ENCODE measurements around the gene EXD1. TPM values are rescaled to one million over a fixed set of nuclear protein-coding genes. Genes with fewer than 3 reads are reported as not detected.
"Not testable (repeated sequence)": the region's sequence is repeated elsewhere in the genome, so short reads cannot be mapped to it uniquely, and the experiment has no call there.

Gene EXD1
- total and polyA plus RNA-seq, 2 donors from 2014 or later: not detected

- TF ChIP-seq, protein P1, sequence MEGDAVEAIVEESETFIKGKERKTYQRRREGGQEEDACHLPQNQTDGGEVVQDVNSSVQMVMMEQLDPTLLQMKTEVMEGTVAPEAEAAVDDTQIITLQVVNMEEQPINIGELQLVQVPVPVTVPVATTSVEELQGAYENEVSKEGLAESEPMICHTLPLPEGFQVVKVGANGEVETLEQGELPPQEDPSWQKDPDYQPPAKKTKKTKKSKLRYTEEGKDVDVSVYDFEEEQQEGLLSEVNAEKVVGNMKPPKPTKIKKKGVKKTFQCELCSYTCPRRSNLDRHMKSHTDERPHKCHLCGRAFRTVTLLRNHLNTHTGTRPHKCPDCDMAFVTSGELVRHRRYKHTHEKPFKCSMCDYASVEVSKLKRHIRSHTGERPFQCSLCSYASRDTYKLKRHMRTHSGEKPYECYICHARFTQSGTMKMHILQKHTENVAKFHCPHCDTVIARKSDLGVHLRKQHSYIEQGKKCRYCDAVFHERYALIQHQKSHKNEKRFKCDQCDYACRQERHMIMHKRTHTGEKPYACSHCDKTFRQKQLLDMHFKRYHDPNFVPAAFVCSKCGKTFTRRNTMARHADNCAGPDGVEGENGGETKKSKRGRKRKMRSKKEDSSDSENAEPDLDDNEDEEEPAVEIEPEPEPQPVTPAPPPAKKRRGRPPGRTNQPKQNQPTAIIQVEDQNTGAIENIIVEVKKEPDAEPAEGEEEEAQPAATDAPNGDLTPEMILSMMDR (IDR thresholded peaks at IDR 0.05; ENCODE audit: borderline replicate concordance, extremely low read depth, insufficient read depth): no peak
- Histone ChIP-seq H3K36me3 (ENCODE audit: control insufficient read depth in 2 of 3, insufficient read depth in 3 of 3, low read length in 3 of 3) (no peaks in the 10 kb centered on the region), H3K27me3 (ENCODE audit: control insufficient read depth, insufficient read depth, low read length) (no peaks in the 10 kb centered on the region), H3K27ac (ENCODE audit: low read depth in 2 of 2, low read length in 2 of 2) (no peak overlapping the region), H3K4me3 (ENCODE audit: low read length in 3 of 3) (no peak overlapping the region), H3K4me1 (ENCODE audit: control insufficient read depth in 2 of 3, insufficient read depth in 2 of 3, low read depth in 1 of 3, low read length in 3 of 3) (no peaks in the 10 kb centered on the region), H3K9ac (ENCODE audit: low read length in 3 of 3) (no peak overlapping the region), H3K9me3 (ENCODE audit: control insufficient read depth in 2 of 3, insufficient read depth in 1 of 3, low read length in 3 of 3) (no peaks in the 10 kb centered on the region)
- FAIRE-seq: no peak
- no peak for DNase-seq
- intact Hi-C loops (cut with DNase I): no loop called here
Measured at GRCh38 chr15:41139619-41140018, 90.9 kb downstream of the EXD1 start.

- intact Hi-C loops (cut with DNase I); H3K4me3 ChIP-seq (ENCODE audit: low read length in 3 of 3); H3K36me3 ChIP-seq (ENCODE audit: control insufficient read depth in 2 of 3, insufficient read depth in 3 of 3, low read length in 3 of 3); DNase-seq; H3K4me1 ChIP-seq (ENCODE audit: control insufficient read depth in 2 of 3, insufficient read depth in 2 of 3, low read depth in 1 of 3, low read length in 3 of 3); FAIRE-seq; H3K9ac ChIP-seq (ENCODE audit: low read length in 3 of 3); H3K27me3 ChIP-seq (ENCODE audit: control insufficient read depth, insufficient read depth, low read length); H3K27ac ChIP-seq (ENCODE audit: low read depth in 2 of 2, low read length in 2 of 2); H3K9me3 ChIP-seq (ENCODE audit: control insufficient read depth in 2 of 3, insufficient read depth in 1 of 3, low read length in 3 of 3): not testable (repeated sequence)
Measured at GRCh38 chr15:41139112-41139511, 91.4 kb downstream of the EXD1 start.

- intact Hi-C loops (cut with DNase I); H3K27ac ChIP-seq (ENCODE audit: low read depth in 2 of 2, low read length in 2 of 2); FAIRE-seq: not testable (repeated sequence)
Measured at GRCh38 chr15:41135580-41135979, 95.0 kb downstream of the EXD1 start.

DNA sequence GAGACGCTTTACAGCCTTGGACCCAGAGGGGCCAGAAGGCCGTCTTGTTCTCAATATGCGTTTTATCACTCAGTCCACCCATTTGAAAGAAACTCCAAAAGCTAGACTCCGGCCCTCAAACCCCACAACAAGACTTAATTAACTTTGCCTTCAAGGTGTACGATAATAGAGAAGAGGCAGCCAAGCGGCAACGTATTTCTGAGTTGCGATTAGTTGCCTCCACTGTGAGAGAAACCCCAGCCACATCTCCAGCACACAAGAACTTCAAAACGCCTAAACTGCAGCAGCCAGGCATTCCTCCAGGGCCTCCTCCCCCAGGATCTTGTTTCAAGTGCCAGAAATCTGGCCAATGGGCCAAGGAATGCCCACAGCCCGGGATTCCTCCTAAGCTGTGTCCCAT is 97.1 kb downstream of the EXD1 start:
- TF ChIP-seq, protein P1 (IDR thresholded peaks at IDR 0.05; ENCODE audit: borderline replicate concordance, extremely low read depth, insufficient read depth): no peak
- Histone ChIP-seq H3K4me1 (ENCODE audit: control insufficient read depth in 2 of 3, insufficient read depth in 2 of 3, low read depth in 1 of 3, low read length in 3 of 3) (no peaks in the 10 kb centered on the region), H3K9ac (ENCODE audit: low read length in 3 of 3) (no peak overlapping the region), H3K27me3 (ENCODE audit: control insufficient read depth, insufficient read depth, low read length) (no peaks in the 10 kb centered on the region), H3K36me3 (ENCODE audit: control insufficient read depth in 2 of 3, insufficient read depth in 3 of 3, low read length in 3 of 3) (no peaks in the 10 kb centered on the region), H3K27ac (ENCODE audit: low read depth in 2 of 2, low read length in 2 of 2) (no peak overlapping the region), H3K9me3 (ENCODE audit: control insufficient read depth in 2 of 3, insufficient read depth in 1 of 3, low read length in 3 of 3) (no peaks in the 10 kb centered on the region), H3K4me3 (ENCODE audit: low read length in 3 of 3) (peak overlapping the region in 1 of 3 donors; percentile 1)
- FAIRE-seq (no peak), DNase-seq (peak in 4 of 5 donors; percentile 69 to 86 (median 76))
- intact Hi-C loops (cut with DNase I): no loop called here

More at GRCh38 chr15:41135580-41135979, 95.0 kb downstream of the EXD1 start:
- not testable (repeated sequence) for H3K9me3 ChIP-seq (ENCODE audit: control insufficient read depth in 2 of 3, insufficient read depth in 1 of 3, low read length in 3 of 3); H3K4me3 ChIP-seq (ENCODE audit: low read length in 3 of 3); H3K4me1 ChIP-seq (ENCODE audit: control insufficient read depth in 2 of 3, insufficient read depth in 2 of 3, low read depth in 1 of 3, low read length in 3 of 3); DNase-seq; H3K36me3 ChIP-seq (ENCODE audit: control insufficient read depth in 2 of 3, insufficient read depth in 3 of 3, low read length in 3 of 3); H3K9ac ChIP-seq (ENCODE audit: low read length in 3 of 3); H3K27me3 ChIP-seq (ENCODE audit: control insufficient read depth, insufficient read depth, low read length)

Other genes with a start within 250 kb of the EXD1 start
- 27.3 TPM for gene INO80, start 114.5 kb downstream of the EXD1 start, total RNA-seq
- gene INO80, start 114.5 kb downstream of the EXD1 start, polyA plus RNA-seq (ENCODE audit: insufficient read depth, low read depth, low replicate concordance): 6.0 TPM
- gene CHP1, start 511 bp upstream of the EXD1 start, total RNA-seq: 171 TPM
- 85.5 TPM for gene CHP1, start 511 bp upstream of the EXD1 start, polyA plus RNA-seq (ENCODE audit: insufficient read depth, low read depth, low replicate concordance)
- 0.94 TPM for gene OIP5, start 101.8 kb upstream of the EXD1 start, total RNA-seq
- gene OIP5, start 101.8 kb upstream of the EXD1 start, polyA plus RNA-seq (ENCODE audit: insufficient read depth, low read depth, low replicate concordance): not detected
- 6.7 TPM for gene NUSAP1, start 102.1 kb upstream of the EXD1 start, total RNA-seq
- gene NUSAP1, start 102.1 kb upstream of the EXD1 start, polyA plus RNA-seq (ENCODE audit: insufficient read depth, low read depth, low replicate concordance): 2.3 TPM
- gene NDUFAF1, start 171.7 kb upstream of the EXD1 start, total RNA-seq: 19.4 TPM
- 35.8 TPM for gene NDUFAF1, start 171.7 kb upstream of the EXD1 start, polyA plus RNA-seq (ENCODE audit: insufficient read depth, low read depth, low replicate concordance)
- 29.7 TPM for gene RTF1, start 186.3 kb upstream of the EXD1 start, total RNA-seq
- 14.8 TPM for gene RTF1, start 186.3 kb upstream of the EXD1 start, polyA plus RNA-seq (ENCODE audit: insufficient read depth, low read depth, low replicate concordance)

All from kidney (tissue), 14 donors.